Uterus (tissue), 2 donors: Measurements from ENCODE around the gene UBXN1.

ENCODE experiments used
- POLR2A ChIP-seq, 2 donors: fragments of 450-650 bp; IDR thresholded peaks; one replicate each; pipeline ENCODE4 v1.6.1; 2016; ENCODE audit warnings: antibody characterized with exemption in 2 of 2, mild to moderate bottlenecking in 1 of 2, moderate library complexity in 1 of 2
- TF ChIP-seq, protein P1 (sequence below), 4 experiments: fragments of 200-600 bp in 2 of 4; fragments of 450-650 bp in 2 of 4; sonication (generic) in 2 of 4; IDR thresholded peaks; one replicate each; pipeline ENCODE4 v1.5.1; 2016 to 2019; ENCODE audit warnings: antibody characterized with exemption in 4 of 4, mild to moderate bottlenecking in 2 of 4, moderate library complexity in 1 of 4

DNA sequence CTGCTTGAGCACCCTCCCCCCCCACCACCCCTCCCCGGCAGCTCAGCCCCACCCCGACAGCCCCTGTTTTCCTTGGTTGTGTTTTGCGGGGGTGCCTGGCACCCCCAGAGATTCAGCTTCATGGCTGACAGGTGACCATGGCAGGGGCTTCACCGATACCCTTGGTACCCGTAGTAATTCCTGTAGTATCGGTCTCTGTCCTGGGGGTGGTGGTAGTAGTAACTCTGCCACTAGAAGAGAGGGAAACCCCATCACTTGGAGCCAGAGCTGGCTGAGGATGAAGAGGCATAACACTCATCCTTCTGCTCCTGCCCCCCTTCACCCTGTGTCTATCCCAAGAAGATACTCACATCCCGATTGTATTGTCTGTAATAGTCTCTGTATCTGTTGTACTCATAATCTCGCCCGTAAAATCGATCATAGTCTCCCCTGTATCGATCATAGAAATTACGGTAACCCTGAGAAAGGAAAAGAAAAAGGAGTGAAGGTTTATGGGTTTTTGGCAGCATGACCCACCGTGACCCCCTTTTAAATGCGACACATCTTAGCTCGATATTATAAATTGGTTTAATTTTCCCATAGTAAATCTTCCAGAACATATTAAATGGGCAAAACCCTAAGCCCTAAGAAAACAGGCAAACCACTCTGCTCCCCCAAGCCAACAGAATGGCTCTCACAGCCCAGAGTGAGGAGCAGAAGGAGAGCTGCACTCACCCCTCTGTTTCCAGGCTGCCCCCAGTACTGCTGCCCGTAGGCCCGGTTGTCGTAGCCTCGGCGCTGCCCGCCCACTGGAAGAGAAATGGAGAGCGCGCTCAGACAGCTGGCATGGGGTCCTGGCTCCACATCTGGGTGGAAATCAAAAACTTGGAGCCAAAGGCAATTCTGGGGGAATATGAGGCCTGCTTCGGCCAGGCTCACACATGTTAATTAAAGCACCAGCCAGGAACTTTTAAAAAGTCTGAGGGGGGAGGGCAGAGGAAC lies 36.6 kb upstream of the UBXN1 start:
- TF ChIP-seq, protein P1, sequence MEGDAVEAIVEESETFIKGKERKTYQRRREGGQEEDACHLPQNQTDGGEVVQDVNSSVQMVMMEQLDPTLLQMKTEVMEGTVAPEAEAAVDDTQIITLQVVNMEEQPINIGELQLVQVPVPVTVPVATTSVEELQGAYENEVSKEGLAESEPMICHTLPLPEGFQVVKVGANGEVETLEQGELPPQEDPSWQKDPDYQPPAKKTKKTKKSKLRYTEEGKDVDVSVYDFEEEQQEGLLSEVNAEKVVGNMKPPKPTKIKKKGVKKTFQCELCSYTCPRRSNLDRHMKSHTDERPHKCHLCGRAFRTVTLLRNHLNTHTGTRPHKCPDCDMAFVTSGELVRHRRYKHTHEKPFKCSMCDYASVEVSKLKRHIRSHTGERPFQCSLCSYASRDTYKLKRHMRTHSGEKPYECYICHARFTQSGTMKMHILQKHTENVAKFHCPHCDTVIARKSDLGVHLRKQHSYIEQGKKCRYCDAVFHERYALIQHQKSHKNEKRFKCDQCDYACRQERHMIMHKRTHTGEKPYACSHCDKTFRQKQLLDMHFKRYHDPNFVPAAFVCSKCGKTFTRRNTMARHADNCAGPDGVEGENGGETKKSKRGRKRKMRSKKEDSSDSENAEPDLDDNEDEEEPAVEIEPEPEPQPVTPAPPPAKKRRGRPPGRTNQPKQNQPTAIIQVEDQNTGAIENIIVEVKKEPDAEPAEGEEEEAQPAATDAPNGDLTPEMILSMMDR (IDR thresholded peaks at IDR 0.05), result no peak
- no peak for TF ChIP-seq POLR2A (IDR thresholded peaks at IDR 0.05)
